Bronchial epithelial cell (primary cell): Measurements from ENCODE around the gene PRKCQ. TPM values are rescaled to one million over a fixed set of nuclear protein-coding genes. Genes with fewer than 3 reads are reported as not detected.
A peak's percentile ranks its signal among the peaks of the same experiment; 100 is the strongest.
"Not testable (repeated sequence)": the region's sequence is repeated elsewhere in the genome, so short reads cannot be mapped to it uniquely, and the experiment has no call there.

Experiments
- DNase-seq: peaks from one replicate; pipeline ENCODE4 v3.0.0-alpha.2; 2010; ENCODE audit warnings: low read depth
- FAIRE-seq: peaks from 2 replicates; lab custom pipeline; 2011; peaks lifted over from hg19 to GRCh38; lab: Jason Lieb, UNC
- H3K27me3 ChIP-seq: 2 replicates; pipeline ENCODE4 v1.5.1; 2011; ENCODE audit warnings: low read length; ENCODE audit not compliant: control insufficient read depth, insufficient read depth
- H3K36me3 ChIP-seq: 2 replicates; pipeline ENCODE4 v1.5.1; 2011; ENCODE audit warnings: low read length; ENCODE audit not compliant: control insufficient read depth, insufficient read depth
- H3K4me3 ChIP-seq: 2 replicates; pipeline ENCODE4 v1.5.1; 2011; ENCODE audit warnings: mild to moderate bottlenecking, low read depth, low read length, control low read depth
- total RNA-seq: library from RNA; depleted of rRNA; stranded (reverse); fragments of >200 nt; gene quantifications from 2 replicates; pipeline ENCODE4 v1.2.1, GENCODE V29; 2014
- TF ChIP-seq, protein P1 (sequence below): IDR thresholded peaks from 2 replicates; pipeline ENCODE4 v1.5.1; 2011; ENCODE audit warnings: mild to moderate bottlenecking, moderate library complexity, low read length, control low read depth, inconsistent platforms; ENCODE audit not compliant: insufficient read depth, severe bottlenecking

The PRKCQ gene
- total RNA-seq, 1 donor from 2014 or later, result 2.1 TPM

DNA sequence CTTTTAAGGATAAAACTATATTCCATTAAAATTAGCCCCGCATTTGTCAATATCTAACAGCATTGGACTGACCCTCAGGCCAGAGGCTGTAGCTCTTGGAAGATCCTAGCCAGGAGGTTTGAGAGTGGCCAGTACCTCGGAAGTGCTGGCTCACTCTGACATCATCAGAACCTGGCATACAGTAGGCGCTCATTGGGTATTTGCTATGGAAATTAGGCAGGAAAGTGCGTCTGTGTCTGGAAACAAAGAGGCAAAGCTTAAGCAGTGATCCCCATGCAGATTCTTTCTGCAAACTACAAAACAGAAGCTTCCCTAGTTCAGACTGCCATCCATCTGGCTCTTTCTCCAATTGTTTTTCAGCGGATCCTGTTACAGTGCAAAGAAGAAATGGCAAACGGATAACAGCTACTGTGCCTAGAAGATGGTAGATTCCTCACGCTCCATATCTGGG, 1.7 kb upstream of the PRKCQ start:
- H3K4me3 ChIP-seq, result no peak overlapping the region
- DNase-seq (no peak), FAIRE-seq (no peak)

DNA sequence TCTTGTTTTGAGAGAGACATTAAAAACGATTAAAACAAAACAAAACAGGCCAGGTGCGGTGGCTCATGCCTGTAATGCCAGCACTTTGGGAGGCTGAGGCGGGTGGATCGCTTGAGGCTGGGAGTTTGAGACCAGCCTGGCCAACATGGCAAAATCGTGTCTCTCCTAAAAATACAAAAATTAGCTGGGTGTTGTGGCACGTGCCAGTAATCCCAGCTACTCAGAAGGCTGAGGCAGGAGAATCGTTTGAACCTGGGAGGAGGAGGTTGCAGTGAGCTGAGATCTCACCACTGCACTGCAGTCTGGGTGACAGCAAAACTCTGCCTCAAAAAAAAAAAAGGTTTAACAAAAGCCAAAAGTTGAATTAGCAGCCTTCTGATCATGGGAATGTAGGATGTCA, 1.1 kb upstream of the PRKCQ start:
- DNase-seq, FAIRE-seq, H3K27me3 ChIP-seq, H3K36me3 ChIP-seq, H3K4me3 ChIP-seq: not testable (repeated sequence)

More for the DNA sequence above, 1.7 kb upstream of the PRKCQ start:
- Histone ChIP-seq H3K36me3 (no peaks in the 10 kb centered on the region), H3K27me3 (no peaks in the 10 kb centered on the region)
- TF ChIP-seq, protein P1, sequence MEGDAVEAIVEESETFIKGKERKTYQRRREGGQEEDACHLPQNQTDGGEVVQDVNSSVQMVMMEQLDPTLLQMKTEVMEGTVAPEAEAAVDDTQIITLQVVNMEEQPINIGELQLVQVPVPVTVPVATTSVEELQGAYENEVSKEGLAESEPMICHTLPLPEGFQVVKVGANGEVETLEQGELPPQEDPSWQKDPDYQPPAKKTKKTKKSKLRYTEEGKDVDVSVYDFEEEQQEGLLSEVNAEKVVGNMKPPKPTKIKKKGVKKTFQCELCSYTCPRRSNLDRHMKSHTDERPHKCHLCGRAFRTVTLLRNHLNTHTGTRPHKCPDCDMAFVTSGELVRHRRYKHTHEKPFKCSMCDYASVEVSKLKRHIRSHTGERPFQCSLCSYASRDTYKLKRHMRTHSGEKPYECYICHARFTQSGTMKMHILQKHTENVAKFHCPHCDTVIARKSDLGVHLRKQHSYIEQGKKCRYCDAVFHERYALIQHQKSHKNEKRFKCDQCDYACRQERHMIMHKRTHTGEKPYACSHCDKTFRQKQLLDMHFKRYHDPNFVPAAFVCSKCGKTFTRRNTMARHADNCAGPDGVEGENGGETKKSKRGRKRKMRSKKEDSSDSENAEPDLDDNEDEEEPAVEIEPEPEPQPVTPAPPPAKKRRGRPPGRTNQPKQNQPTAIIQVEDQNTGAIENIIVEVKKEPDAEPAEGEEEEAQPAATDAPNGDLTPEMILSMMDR, result no peak

DNA sequence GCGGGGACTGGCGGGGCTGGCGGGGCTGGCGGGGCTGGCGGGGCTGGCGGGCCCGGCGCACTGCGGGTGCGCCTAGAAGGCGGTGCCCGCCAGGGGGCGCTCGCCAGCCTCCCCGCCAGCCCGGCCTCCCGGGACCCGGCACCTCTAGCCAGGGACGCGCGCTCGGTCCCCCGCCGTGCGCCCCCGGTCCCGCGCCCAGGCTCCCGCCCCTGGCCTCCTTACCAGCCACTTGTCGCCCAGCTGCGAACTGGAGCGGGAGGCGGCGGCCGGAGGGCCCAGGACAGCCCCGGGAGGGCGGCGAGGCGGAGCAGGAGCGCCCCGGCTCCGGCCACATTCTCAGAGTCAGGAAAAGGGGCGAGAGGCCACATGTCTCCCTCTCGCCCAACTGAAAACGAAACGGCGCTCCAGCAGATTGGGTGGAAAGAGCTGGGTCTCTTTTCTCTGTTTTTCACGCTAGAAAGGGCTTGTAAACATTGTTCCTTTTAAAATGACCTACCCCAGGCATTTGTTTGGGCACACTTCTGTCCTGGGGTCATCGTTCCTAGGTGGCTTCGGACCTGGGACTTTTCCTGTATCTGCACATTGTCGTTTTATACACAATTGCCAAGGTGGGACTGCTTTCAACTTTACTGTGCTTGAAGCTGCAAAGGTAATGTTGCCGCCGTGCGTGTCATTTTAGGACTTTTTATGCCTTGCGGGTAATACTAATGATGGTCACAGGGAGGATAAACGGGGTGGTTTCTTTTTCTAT, 378 bp upstream of the PRKCQ start:
- peak; percentile 23 for DNase-seq
- Histone ChIP-seq H3K36me3 (no peaks in the 10 kb centered on the region), H3K27me3 (no peaks in the 10 kb centered on the region), H3K4me3 (peak overlapping the region; percentile 66)
- no peak for FAIRE-seq
- TF ChIP-seq, protein P1, result peak; percentile 46

DNA sequence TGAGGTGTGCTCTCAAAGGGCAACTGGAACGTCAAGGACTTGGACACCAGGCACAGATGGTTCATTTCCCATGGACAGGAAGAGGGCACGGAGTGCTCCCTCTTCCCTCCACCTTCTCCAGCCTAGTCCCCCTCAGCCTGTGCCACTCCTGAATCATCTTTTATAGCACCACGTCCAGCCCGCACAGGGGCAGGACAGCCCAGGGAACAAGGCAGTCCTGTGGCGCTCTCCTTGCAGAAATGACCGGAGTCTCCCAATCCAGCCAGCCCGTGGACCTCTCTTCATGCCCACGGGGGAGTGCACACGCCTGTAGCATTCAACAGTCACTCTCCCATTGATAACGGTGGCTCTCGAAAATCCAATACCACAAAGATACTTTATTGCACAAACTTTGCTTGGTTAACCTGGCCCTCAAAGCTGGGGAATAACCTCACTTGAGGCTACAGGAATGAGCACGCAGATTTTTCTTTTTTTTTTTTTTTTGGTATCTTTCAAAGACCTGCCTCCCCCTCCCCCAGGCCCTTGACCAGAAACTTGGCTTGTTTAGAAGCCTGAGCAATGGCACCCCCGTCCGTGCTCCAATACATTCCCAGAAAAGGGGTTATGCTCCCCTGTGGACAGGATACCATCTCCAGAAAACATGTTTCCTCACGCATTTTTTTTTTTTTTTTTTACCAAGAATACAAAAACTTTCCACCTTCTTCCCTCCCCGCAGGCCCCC, 733 bp downstream of the PRKCQ start:
- no peaks in the 10 kb centered on the region for H3K27me3 ChIP-seq
- peak overlapping the region; percentile 66 for H3K4me3 ChIP-seq
- H3K36me3 ChIP-seq, result no peaks in the 10 kb centered on the region
- TF ChIP-seq, protein P1, result no peak
- DNase-seq (no peak), FAIRE-seq (no peak)

DNA sequence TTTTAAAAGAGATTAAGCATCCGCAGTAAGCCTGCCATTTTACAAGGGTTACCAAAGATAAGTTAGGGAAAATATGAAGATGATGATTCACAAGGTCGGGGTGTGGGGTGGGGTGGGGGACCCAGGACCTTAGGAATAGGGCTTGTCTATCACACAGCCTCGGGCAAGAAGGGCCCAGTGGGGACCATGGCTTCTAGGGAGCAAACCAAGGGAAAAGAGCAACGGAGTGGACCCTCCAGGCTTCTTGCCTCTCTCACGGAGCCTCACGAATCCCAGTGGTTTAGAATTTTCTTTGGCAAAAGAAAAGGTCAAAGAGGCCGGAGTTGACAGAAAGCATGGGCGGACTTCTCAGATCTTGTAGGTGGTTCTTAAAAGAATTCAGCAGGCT, 1.3 kb downstream of the PRKCQ start:
- TF ChIP-seq, protein P1, result no peak

DNA sequence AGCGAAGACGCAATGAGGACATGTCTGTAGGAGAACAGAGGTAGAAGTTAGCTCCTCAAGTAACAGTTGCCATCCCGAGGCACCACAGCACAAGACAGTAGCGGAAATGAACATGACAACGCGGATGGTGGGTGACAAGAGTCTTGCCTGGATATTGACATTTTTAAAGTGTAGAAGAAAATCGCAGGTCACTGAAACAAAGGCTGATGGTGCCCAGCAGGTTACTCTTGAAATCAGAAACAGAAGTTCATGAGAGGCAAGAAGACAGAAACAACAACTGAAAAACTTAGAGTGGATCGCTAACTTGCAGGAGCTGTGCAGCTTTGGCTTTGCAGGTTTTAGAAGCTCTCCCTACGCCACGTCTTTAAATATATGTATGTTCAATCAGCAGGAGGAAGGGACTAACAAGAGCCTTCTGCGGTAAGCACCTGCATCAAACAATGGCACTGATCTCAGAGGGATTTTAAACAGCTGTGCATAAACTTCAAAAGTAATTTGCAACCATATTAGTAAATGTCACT, 1.8 kb downstream of the PRKCQ start:
- TF ChIP-seq, protein P1, result no peak
- DNase-seq, result no peak
- no peaks in the 10 kb centered on the region for H3K36me3 ChIP-seq
- H3K4me3 ChIP-seq, result no peak overlapping the region
- peak; percentile 52 for FAIRE-seq
- H3K27me3 ChIP-seq, result no peaks in the 10 kb centered on the region

More for the DNA sequence above, 1.3 kb downstream of the PRKCQ start:
- Histone ChIP-seq H3K4me3 (no peak overlapping the region), H3K36me3 (no peaks in the 10 kb centered on the region), H3K27me3 (no peaks in the 10 kb centered on the region)
- DNase-seq, result no peak
- no peak for FAIRE-seq
